ENCODE data around the gene CHMP4B.

GRCh38 chr20:33833333-33833732, 22.2 kb downstream of the CHMP4B start:
- TF ChIP-seq, protein P1, sequence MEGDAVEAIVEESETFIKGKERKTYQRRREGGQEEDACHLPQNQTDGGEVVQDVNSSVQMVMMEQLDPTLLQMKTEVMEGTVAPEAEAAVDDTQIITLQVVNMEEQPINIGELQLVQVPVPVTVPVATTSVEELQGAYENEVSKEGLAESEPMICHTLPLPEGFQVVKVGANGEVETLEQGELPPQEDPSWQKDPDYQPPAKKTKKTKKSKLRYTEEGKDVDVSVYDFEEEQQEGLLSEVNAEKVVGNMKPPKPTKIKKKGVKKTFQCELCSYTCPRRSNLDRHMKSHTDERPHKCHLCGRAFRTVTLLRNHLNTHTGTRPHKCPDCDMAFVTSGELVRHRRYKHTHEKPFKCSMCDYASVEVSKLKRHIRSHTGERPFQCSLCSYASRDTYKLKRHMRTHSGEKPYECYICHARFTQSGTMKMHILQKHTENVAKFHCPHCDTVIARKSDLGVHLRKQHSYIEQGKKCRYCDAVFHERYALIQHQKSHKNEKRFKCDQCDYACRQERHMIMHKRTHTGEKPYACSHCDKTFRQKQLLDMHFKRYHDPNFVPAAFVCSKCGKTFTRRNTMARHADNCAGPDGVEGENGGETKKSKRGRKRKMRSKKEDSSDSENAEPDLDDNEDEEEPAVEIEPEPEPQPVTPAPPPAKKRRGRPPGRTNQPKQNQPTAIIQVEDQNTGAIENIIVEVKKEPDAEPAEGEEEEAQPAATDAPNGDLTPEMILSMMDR (IDR thresholded peaks at IDR 0.05) = no peak
- no peak for TF ChIP-seq ZFX (IDR thresholded peaks at IDR 0.05; ENCODE audit: borderline replicate concordance)
